Effector memory CD4-positive, alpha-beta T cell (primary cell): ENCODE data around the gene CUX1.

ENCODE experiments used
- DNase-seq, 3 donors: peaks; one replicate each; pipeline ENCODE4 v3.0.0-alpha.2; 2020
- H3K27ac ChIP-seq: 2 replicates; pipeline ENCODE4 v1.7.0; 2013; ENCODE audit warnings: mild to moderate bottlenecking, low read length, moderate library complexity; ENCODE audit not compliant: insufficient read depth, poor library complexity, severe bottlenecking
- H3K27me3 ChIP-seq: replicated peaks from 2 replicates; pipeline ENCODE4 v1.7.0; 2013; ENCODE audit warnings: mild to moderate bottlenecking, low read length; ENCODE audit not compliant: insufficient read depth, control insufficient read depth, poor library complexity, severe bottlenecking
- H3K36me3 ChIP-seq: 2 replicates; pipeline ENCODE4 v1.7.0; 2013; ENCODE audit warnings: mild to moderate bottlenecking, low read length, moderate library complexity; ENCODE audit not compliant: control insufficient read depth, insufficient read depth
- H3K4me1 ChIP-seq: 2 replicates; pipeline ENCODE4 v1.7.0; 2013; ENCODE audit warnings: low read length, mild to moderate bottlenecking; ENCODE audit not compliant: control insufficient read depth, insufficient read depth, poor library complexity, severe bottlenecking
- H3K4me3 ChIP-seq: 2 replicates; pipeline ENCODE4 v1.7.0; 2013; ENCODE audit warnings: low read length, low read depth, mild to moderate bottlenecking; ENCODE audit not compliant: insufficient read depth, poor library complexity, severe bottlenecking
- H3K9me3 ChIP-seq: 2 replicates; pipeline ENCODE4 v1.7.0; 2013; ENCODE audit warnings: mild to moderate bottlenecking, low read length, moderate library complexity; ENCODE audit not compliant: control insufficient read depth

CUX1 gene

DNA sequence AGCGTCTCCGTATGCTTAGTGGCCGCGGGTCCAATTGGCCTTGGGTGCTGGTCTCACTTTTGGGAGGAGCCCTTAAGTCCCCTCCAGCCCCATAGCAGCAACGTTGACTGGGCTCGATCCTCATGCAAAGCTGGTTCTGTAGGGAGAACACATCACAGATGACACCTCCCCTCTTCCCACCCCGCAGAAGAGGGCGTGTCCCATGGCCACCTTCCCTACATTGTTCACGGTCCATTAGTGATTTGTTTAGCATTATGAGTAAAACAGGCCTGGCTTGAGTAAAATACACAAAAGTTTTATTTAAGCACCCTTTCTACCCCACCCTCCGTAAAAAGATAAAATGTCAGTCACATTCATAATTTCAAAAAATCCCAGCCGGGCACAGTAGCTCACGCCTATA lies 380.2 kb downstream of the CUX1 start:
- H3K4me1 ChIP-seq, result no peaks in the 10 kb centered on the region
- no peaks in the 10 kb centered on the region for H3K9me3 ChIP-seq
- H3K4me3 ChIP-seq, result no peak overlapping the region
- no peak for DNase-seq
- H3K27ac ChIP-seq, result no peak overlapping the region
- H3K36me3 ChIP-seq, result peaks cover 35% of the 10 kb centered on the region
- no peaks in the 10 kb centered on the region for H3K27me3 ChIP-seq

DNA sequence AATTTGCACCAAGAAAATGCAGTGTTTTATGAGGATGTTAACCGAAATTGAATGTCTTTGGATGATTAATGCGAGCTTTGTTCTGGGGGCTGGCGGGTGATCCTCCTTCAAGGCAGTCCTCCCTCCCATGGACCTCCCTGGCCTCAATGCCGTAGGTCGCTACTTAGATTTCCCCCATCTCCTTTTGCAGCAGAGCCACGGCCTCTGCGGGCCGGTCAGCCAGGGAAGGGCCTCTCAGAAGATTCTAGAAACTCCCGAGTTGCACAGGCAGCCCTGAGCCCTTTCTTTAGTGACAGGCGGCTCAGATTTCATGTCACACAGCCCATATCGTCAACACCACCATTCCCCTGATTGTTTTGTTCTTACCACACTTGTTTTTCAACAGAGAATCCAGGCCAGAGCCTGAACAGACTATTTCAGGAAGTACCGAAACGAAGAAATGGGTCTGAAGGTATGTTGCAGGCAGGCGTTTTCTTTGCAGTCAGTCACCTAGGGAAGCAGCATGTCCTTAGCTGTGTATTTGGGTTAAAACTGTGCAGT lies 381.1 kb downstream of the CUX1 start:
- no peaks in the 10 kb centered on the region for H3K27me3 ChIP-seq
- DNase-seq, result no peak
- H3K4me1 ChIP-seq, result no peaks in the 10 kb centered on the region
- no peak overlapping the region for H3K27ac ChIP-seq
- no peaks in the 10 kb centered on the region for H3K9me3 ChIP-seq
- H3K36me3 ChIP-seq, result peaks cover 39% of the 10 kb centered on the region
- no peak overlapping the region for H3K4me3 ChIP-seq

DNA sequence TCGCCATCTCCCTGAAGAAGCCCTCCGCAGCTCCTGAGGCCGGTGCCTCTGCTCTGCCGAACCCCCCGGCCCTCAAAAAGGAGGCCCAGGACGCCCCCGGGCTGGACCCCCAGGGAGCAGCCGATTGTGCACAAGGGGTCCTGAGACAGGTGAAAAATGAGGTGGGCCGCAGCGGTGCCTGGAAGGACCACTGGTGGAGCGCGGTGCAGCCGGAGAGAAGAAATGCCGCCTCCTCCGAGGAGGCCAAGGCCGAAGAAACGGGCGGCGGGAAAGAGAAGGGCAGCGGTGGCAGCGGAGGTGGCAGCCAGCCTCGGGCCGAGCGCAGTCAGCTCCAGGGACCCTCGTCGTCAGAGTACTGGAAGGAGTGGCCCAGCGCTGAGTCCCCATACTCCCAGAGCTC lies 384.1 kb downstream of the CUX1 start:
- Histone ChIP-seq H3K36me3 (peaks cover 44% of the 10 kb centered on the region), H3K4me3 (no peak overlapping the region), H3K4me1 (no peaks in the 10 kb centered on the region), H3K9me3 (no peaks in the 10 kb centered on the region), H3K27ac (no peak overlapping the region), H3K27me3 (no peaks in the 10 kb centered on the region)
- no peak for DNase-seq

DNA sequence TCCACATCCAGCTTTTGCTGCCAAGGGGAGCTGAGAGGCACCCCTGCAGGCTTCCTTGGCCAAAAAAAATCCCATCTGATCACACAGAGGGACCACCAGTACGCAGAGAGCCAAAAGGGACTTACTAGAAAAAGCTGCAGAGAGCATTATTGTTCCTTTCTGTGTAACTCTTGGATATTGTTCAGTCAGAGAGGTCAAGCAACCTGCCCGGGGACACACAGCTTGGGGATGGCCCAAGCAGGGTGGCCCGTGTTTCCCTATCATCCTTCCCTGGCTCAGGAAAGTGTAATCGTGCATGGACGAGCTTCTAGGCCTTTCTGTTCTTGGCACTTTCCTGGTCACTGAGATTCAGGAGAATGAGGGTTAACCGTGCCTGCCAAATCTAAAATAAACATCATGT lies 385.1 kb downstream of the CUX1 start:
- Histone ChIP-seq H3K4me1 (no peaks in the 10 kb centered on the region), H3K36me3 (peaks cover 44% of the 10 kb centered on the region), H3K27ac (no peak overlapping the region), H3K9me3 (no peaks in the 10 kb centered on the region), H3K4me3 (no peak overlapping the region), H3K27me3 (no peaks in the 10 kb centered on the region)
- no peak for DNase-seq

DNA sequence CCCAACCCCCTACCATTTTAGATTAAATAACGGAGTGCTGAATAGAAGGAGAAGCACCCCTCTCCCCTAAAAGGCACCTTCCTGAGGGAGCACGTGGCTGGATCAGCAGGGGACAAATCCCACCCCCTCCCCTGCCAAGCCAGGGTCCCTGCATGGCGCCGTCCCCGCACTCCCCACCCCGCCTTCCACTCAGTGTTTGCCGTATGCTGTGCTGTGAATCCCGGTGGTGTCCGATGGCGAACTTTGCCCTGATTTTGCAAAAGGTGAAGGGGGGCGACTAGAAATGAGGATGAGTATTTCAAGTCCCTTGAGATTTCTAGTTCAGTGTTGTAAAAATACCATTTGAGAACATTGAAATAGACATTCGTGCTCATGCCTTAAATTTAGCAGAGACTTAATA lies 385.8 kb downstream of the CUX1 start:
- Histone ChIP-seq H3K27ac (no peak overlapping the region), H3K4me1 (no peaks in the 10 kb centered on the region), H3K36me3 (peaks cover 44% of the 10 kb centered on the region), H3K9me3 (no peaks in the 10 kb centered on the region), H3K4me3 (no peak overlapping the region), H3K27me3 (no peaks in the 10 kb centered on the region)
- no peak for DNase-seq

DNA sequence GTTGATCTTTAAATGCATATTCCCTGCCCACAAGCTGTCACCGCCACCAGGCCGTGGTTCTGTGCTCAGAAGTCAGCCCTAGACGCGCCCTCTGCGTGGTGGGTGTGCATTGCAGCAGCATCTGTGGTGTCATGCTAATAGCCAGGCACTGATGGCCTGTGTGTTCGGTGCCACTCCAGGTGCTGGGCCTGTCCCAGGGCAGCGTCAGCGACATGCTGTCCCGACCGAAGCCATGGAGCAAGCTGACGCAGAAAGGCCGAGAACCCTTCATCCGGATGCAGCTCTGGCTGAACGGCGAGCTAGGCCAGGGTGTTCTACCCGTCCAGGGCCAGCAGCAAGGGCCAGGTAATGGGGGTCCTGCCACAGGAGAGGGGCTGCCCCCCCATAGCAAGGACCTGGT lies 386.8 kb downstream of the CUX1 start:
- Histone ChIP-seq H3K9me3 (no peaks in the 10 kb centered on the region), H3K27ac (no peak overlapping the region), H3K4me1 (no peaks in the 10 kb centered on the region), H3K27me3 (no peaks in the 10 kb centered on the region), H3K36me3 (peaks cover 44% of the 10 kb centered on the region), H3K4me3 (no peak overlapping the region)
- DNase-seq, result no peak

DNA sequence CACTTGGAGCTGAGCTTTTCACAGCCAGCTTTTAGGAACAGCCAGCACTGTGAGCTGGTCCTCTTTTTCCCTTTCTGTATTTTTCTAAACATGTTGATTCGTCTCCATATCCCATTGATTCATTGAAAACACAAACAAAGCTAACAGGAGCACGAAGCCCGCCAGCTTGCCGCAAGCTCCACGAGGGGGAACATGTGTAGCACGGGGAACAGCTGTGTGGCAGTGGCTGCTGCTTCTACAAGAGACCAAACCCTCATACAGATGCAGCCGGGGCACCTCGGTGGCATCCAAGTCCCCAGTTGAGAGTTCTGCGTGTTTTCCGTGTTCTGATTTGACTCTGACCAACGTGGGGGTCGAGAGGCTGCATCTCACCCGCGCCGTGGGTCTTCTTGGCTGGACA lies 388.5 kb downstream of the CUX1 start:
- DNase-seq, result no peak
- Histone ChIP-seq H3K4me3 (no peak overlapping the region), H3K9me3 (no peaks in the 10 kb centered on the region), H3K27me3 (no peaks in the 10 kb centered on the region), H3K36me3 (peaks cover 34% of the 10 kb centered on the region), H3K4me1 (no peaks in the 10 kb centered on the region), H3K27ac (no peak overlapping the region)

DNA sequence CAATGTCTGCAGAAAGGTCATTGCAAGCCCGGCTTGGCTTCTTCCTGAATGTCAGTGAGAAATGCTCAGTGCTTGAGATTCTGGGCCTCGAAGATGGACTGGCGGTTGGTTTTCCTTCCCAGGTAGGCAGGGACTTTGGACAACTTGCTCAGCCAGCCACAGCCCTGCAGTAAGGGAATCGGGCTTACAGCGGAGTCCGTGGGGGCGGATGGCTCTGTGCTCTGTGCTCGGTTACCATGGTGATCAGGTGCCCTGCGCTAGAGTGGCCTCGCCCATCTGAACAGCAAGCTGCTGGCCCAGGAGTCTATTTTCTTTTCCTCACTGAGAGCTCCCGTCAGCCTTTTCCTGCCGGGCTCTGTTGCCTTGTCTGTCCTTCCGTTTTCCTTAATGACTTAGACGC lies 391.4 kb downstream of the CUX1 start:
- Histone ChIP-seq H3K4me3 (no peak overlapping the region), H3K9me3 (no peaks in the 10 kb centered on the region), H3K4me1 (no peaks in the 10 kb centered on the region), H3K36me3 (peaks cover 18% of the 10 kb centered on the region), H3K27ac (no peak overlapping the region), H3K27me3 (no peaks in the 10 kb centered on the region)
- no peak for DNase-seq

DNA sequence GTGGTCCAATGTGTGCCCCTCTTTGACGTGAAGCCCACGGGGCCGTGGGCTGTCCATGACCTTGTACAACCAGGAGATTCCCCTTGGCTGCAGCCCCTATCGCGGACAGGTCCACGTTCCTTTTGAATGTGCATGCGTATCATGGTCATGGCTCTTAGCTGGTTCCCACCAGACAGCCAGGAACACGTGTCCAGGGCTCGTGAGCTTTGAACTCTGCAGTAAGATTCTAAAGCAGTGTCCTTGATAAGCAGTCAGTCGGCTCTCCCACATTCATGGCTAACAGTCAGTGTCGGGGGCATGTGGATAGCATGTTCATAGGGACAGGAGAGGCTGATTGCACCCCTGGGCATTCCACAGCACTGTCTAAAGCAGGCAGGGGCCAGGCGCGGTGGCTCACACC lies 393.4 kb downstream of the CUX1 start:
- no peak overlapping the region for H3K27ac ChIP-seq
- H3K27me3 ChIP-seq, result no peaks in the 10 kb centered on the region
- H3K9me3 ChIP-seq, result no peaks in the 10 kb centered on the region
- H3K4me1 ChIP-seq, result no peaks in the 10 kb centered on the region
- DNase-seq, result no peak
- H3K36me3 ChIP-seq, result peaks cover under 1% of the 10 kb centered on the region
- no peak overlapping the region for H3K4me3 ChIP-seq

DNA sequence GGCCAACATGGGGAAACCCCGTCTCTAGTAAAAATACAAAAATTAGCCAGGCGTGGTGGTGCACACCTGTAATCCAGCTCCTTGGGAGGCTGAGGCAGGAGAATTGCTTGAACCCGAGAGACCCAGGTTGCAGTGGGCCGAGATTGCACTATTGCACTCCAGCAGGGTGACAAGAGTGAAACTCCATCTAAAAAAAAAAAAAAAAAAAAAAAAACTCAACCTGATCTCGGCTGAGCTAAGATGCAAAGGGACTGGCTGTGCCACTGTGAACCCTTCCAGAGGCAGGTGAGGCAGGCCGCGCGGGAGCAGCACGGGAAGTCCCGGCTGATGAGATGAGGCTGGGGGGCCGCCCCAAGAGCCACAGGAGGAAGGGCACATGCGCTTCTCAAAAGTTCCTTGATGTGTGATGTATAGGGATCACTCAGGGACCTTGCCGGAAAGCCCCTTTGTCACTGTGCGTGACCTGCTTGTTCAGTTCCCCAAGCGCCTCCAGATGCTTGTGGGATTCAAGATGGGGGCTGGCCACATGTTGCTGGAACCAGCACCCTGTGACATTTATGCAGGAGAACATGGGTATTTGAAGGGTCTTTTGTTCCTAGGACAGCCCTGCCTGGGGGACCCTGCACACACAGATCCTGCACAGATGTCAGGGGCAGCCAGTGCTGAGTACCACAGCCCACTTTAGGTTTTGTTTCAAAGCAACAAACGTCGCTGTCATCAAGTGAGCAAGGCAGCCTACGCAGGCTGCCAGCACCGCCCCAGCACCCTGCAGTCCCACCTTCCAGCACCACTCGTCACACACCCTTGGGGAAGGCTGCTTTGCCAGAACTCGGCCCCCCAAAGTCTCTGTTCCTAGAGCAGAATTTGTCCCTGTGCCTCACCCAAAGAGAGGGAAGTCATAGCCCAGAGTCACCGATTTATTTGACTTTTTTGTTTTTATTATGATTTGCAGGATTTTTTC lies 394.4 kb downstream of the CUX1 start:
- Histone ChIP-seq H3K27ac (no peak overlapping the region), H3K36me3 (no peaks in the 10 kb centered on the region), H3K27me3 (no peaks in the 10 kb centered on the region), H3K9me3 (no peaks in the 10 kb centered on the region), H3K4me3 (no peak overlapping the region), H3K4me1 (no peaks in the 10 kb centered on the region)
- DNase-seq, result no peak
